H1 (cell line): ENCODE results near the gene SKP2. TPM values are rescaled to one million over a fixed set of nuclear protein-coding genes. Genes with fewer than 3 reads are reported as not detected.

Experiments used
- CTCF ChIA-PET: fragments of 300-600 bp; sonication (Branson Sonifier 250); formaldehyde crosslinking; loops from one replicate; lab custom pipeline; 2021; ENCODE audit not compliant: partially characterized antibody; lab: Charles Lee
- POLR2A ChIA-PET: fragments of 300-600 bp; sonication (Branson Sonifier 250); formaldehyde crosslinking; loops from one replicate; lab custom pipeline; 2021; ENCODE audit warnings: inconsistent platforms; ENCODE audit not compliant: partially characterized antibody; lab: Charles Lee
- DNase-seq, 2 experiments: peaks; one replicate each; pipeline versions ENCODE4 v3.0.0 to v3.0.0-alpha.2; 2010 to 2022; ENCODE audit warnings: low spot score in 2 of 2, low read depth in 1 of 2, mixed read lengths in 1 of 2
- FAIRE-seq: peaks from 2 replicates; lab custom pipeline; 2011; peaks lifted over from hg19 to GRCh38; lab: Jason Lieb, UNC
- H2AFZ ChIP-seq: 2 replicates; pipeline ENCODE4 v1.8.1; 2012; ENCODE audit warnings: low read length, inconsistent platforms
- H2AK5ac ChIP-seq: 2 replicates; pipeline ENCODE4 v1.6.1; 2013; ENCODE audit warnings: low read depth, low read length
- H2BK120ac ChIP-seq: replicated peaks from 2 replicates; pipeline ENCODE3; 2013; ENCODE audit warnings: low read depth, low read length, inconsistent platforms
- H2BK12ac ChIP-seq: 2 replicates; pipeline ENCODE4 v1.6.1; 2013; ENCODE audit warnings: low read depth, low read length
- H2BK15ac ChIP-seq: 2 replicates; pipeline ENCODE4 v1.6.1; 2013; ENCODE audit warnings: low read length
- H2BK20ac ChIP-seq: 2 replicates; pipeline ENCODE4 v1.6.1; 2013; ENCODE audit warnings: low read length
- H2BK5ac ChIP-seq: 2 replicates; pipeline ENCODE4 v1.6.1; 2013; ENCODE audit warnings: low read depth, low read length
- H3K14ac ChIP-seq: 2 replicates; pipeline ENCODE4 v1.6.1; 2013; ENCODE audit warnings: inconsistent platforms; ENCODE audit not compliant: insufficient read length
- H3K18ac ChIP-seq: 2 replicates; pipeline ENCODE4 v1.6.1; 2013; ENCODE audit warnings: low read length; ENCODE audit errors: extremely low read depth
- H3K23ac ChIP-seq: 2 replicates; pipeline ENCODE4 v1.6.1; 2013; ENCODE audit warnings: inconsistent platforms; ENCODE audit not compliant: insufficient read length
- H3K23me2 ChIP-seq: 2 replicates; pipeline ENCODE4 v1.6.1; 2013; ENCODE audit warnings: low read depth, low read length
- H3K27ac ChIP-seq: 2 replicates; pipeline ENCODE4 v1.6.1; 2011; ENCODE audit warnings: low read depth, low read length, inconsistent platforms
- H3K27me3 ChIP-seq, 4 experiments: replicated peaks in 1 of 4; 1 replicate in 1 of 4; 2 replicates in 3 of 4; pipeline versions ENCODE4 v1.6.1 to v1.8.1; 2011 to 2013; ENCODE audit warnings: low read length in 3 of 4, mild to moderate bottlenecking in 3 of 4, inconsistent platforms in 2 of 4, mixed read lengths in 2 of 4, moderate library complexity in 1 of 4; ENCODE audit not compliant: control insufficient read depth in 3 of 4, insufficient read depth in 3 of 4; ENCODE audit errors: extremely low read depth in 1 of 4
- H3K36me3 ChIP-seq, 4 experiments: 2 replicates each; pipeline versions ENCODE4 v1.6.1 to v1.8.1; 2011 to 2013; ENCODE audit warnings: mild to moderate bottlenecking in 4 of 4, low read length in 3 of 4, moderate library complexity in 2 of 4, control low read depth in 1 of 4, inconsistent platforms in 1 of 4; ENCODE audit not compliant: insufficient read depth in 4 of 4, control insufficient read depth in 2 of 4
- H3K4ac ChIP-seq: replicated peaks from 2 replicates; pipeline ENCODE3; 2013; ENCODE audit warnings: low read length, low read depth, mixed read lengths, inconsistent platforms; ENCODE audit not compliant: insufficient read length
- H3K4me1 ChIP-seq, 4 experiments: replicated peaks in 1 of 4; 1 replicate in 1 of 4; 2 replicates in 3 of 4; pipeline versions ENCODE4 v1.6.1 to v1.8.1; 2011 to 2013; ENCODE audit warnings: low read length in 3 of 4, inconsistent platforms in 2 of 4, mixed read lengths in 1 of 4; ENCODE audit not compliant: insufficient read depth in 4 of 4, control insufficient read depth in 3 of 4
- H3K4me2 ChIP-seq, 2 experiments: 2 replicates each; pipeline versions ENCODE4 v1.6.1 to v1.8.1; 2011 to 2013; ENCODE audit warnings: low read depth in 2 of 2, low read length in 2 of 2, control low read depth in 1 of 2, inconsistent platforms in 1 of 2, mild to moderate bottlenecking in 1 of 2; ENCODE audit not compliant: insufficient read depth in 1 of 2
- H3K4me3 ChIP-seq, 4 experiments: fragments of 200-600, 300-600 bp in 1 of 4; sonication (generic), shearing (Covaris generic), sonication (Bioruptor Twin) in 1 of 4; 2 replicates each; pipeline versions ENCODE4 v1.5.1 to v1.8.1; 2011 to 2016; ENCODE audit warnings: low read length in 4 of 4, low read depth in 3 of 4, control low read depth in 2 of 4, inconsistent platforms in 2 of 4, mild to moderate bottlenecking in 2 of 4, mixed read lengths in 1 of 4, moderate library complexity in 1 of 4; ENCODE audit not compliant: insufficient read depth in 2 of 4; ENCODE audit errors: extremely low read depth in 1 of 4
- H3K56ac ChIP-seq: replicated peaks from 2 replicates; pipeline ENCODE3; 2013; ENCODE audit warnings: low read depth, mild to moderate bottlenecking, mixed read lengths, low read length, inconsistent platforms; ENCODE audit not compliant: insufficient read length
- H3K79me1 ChIP-seq: 2 replicates; pipeline ENCODE4 v1.6.1; 2013; ENCODE audit warnings: low read depth, low read length, control low read depth
- H3K79me2 ChIP-seq, 2 experiments: 2 replicates each; pipeline versions ENCODE4 v1.6.1 to v1.8.1; 2012 to 2013; ENCODE audit warnings: low read length in 2 of 2, mild to moderate bottlenecking in 2 of 2, inconsistent platforms in 1 of 2; ENCODE audit not compliant: insufficient read depth in 2 of 2, control insufficient read depth in 1 of 2
- H3K9ac ChIP-seq, 4 experiments: replicated peaks in 1 of 4; 1 replicate in 1 of 4; 2 replicates in 3 of 4; pipeline versions ENCODE4 v1.6.1 to v1.8.1; 2011 to 2013; ENCODE audit warnings: low read depth in 3 of 4, low read length in 3 of 4, control low read depth in 2 of 4, mild to moderate bottlenecking in 2 of 4, moderate library complexity in 2 of 4, inconsistent platforms in 1 of 4; ENCODE audit errors: extremely low read depth in 1 of 4
- H3K9me3 ChIP-seq, 2 experiments: 2 replicates each; pipeline versions ENCODE4 v1.6.1 to v1.8.1; 2012 to 2013; ENCODE audit warnings: mild to moderate bottlenecking in 2 of 2, moderate library complexity in 2 of 2, control low read depth in 1 of 2, inconsistent platforms in 1 of 2, low read depth in 1 of 2, low read length in 1 of 2, mixed read lengths in 1 of 2; ENCODE audit not compliant: insufficient read depth in 2 of 2
- H4K20me1 ChIP-seq, 2 experiments: replicated peaks in 1 of 2; 2 replicates each; pipeline versions ENCODE3 to v1.8.1; 2011 to 2013; ENCODE audit warnings: inconsistent platforms in 2 of 2, low read length in 2 of 2, mild to moderate bottlenecking in 1 of 2; ENCODE audit not compliant: insufficient read depth in 2 of 2, control insufficient read depth in 1 of 2
- H4K5ac ChIP-seq: 2 replicates; pipeline ENCODE4 v1.6.1; 2013; ENCODE audit warnings: low read length, low read depth, mixed read lengths, inconsistent platforms; ENCODE audit not compliant: insufficient read length
- H4K8ac ChIP-seq: 2 replicates; pipeline ENCODE4 v1.8.0; 2013; ENCODE audit warnings: mild to moderate bottlenecking, moderate library complexity, low read length, inconsistent platforms; ENCODE audit not compliant: insufficient read depth; ENCODE audit errors: extremely low read depth
- H4K91ac ChIP-seq: replicated peaks from 2 replicates; pipeline ENCODE3; 2013; ENCODE audit warnings: low read length, mixed read lengths, inconsistent platforms; ENCODE audit not compliant: insufficient read length
- ATF3 ChIP-seq: IDR thresholded peaks from 2 replicates; pipeline ENCODE4 v1.6.1; 2011; ENCODE audit warnings: low read depth, mild to moderate bottlenecking, low read length; ENCODE audit not compliant: insufficient read depth
- CBX8 ChIP-seq: fragments of 300-800, 300-1000 bp; sonication (generic); IDR thresholded peaks from 2 replicates; pipeline ENCODE4 v1.7.1; 2016; ENCODE audit warnings: low read depth, low read length, borderline replicate concordance
- CTCF ChIP-seq, 3 experiments: IDR thresholded peaks; 1 replicate in 2 of 3; 2 replicates in 1 of 3; pipeline versions ENCODE4 v1.5.1 to v1.6.1; 2011; ENCODE audit warnings: low read length in 3 of 3, mild to moderate bottlenecking in 3 of 3, inconsistent platforms in 2 of 3, low read depth in 1 of 3, moderate library complexity in 1 of 3; ENCODE audit not compliant: insufficient read depth in 1 of 3; ENCODE audit errors: control extremely low read depth in 1 of 3
- RNF2 ChIP-seq: fragments of 200-900, 300-1000 bp; sonication (generic); IDR thresholded peaks from 2 replicates; pipeline ENCODE4 v1.7.1; 2016; ENCODE audit warnings: borderline replicate concordance, low read depth, mild to moderate bottlenecking, antibody characterized with exemption, low read length; ENCODE audit not compliant: poor library complexity, severe bottlenecking; ENCODE audit errors: missing control alignments
- SIN3A ChIP-seq, 2 experiments: IDR thresholded peaks in 1 of 2; conservative IDR thresholded peaks in 1 of 2; 2 replicates each; pipeline ENCODE4 v1.6.1; 2011 to 2012; ENCODE audit warnings: low read length in 2 of 2, improper control_type of control experiment in 1 of 2, low read depth in 1 of 2, mild to moderate bottlenecking in 1 of 2
- TAF7 ChIP-seq: optimal IDR thresholded peaks from 2 replicates; pipeline ENCODE3; 2011; ENCODE audit warnings: low read depth, mild to moderate bottlenecking, inconsistent platforms, low read length, moderate library complexity, borderline replicate concordance
- WGBS, 2 experiments: shearing (Covaris generic) in 1 of 2; methylation state at CpG; one replicate each; pipeline versions ENCODE4 v1.1.6 to v1.1.7; 2013 to 2015; ENCODE audit warnings: low lambda C conversion rate in 2 of 2, mixed read lengths in 2 of 2, inconsistent platforms in 1 of 2, low coverage in 1 of 2, missing lambda C conversion rate in 1 of 2; ENCODE audit not compliant: insufficient replicate concordance in 2 of 2, insufficient coverage in 1 of 2, insufficient read length in 1 of 2; ENCODE audit errors: extremely low coverage in 1 of 2, missing lambda C conversion rate in 1 of 2; 5-methylcytosine and 5-hydroxymethylcytosine counted together
- polyA plus RNA-seq, 7 experiments: library from polyadenylated mRNA; depleted of rRNA in 3 of 7; stranded (reverse) in 5 of 7; unstranded in 2 of 7; fragments of >200 nt in 5 of 7; fragments of 200-250 nt in 2 of 7; gene quantifications; 1 replicate in 5 of 7; 2 replicates in 1 of 7; 4 replicates in 1 of 7; pipeline versions ENCODE4 v1.2.1 to v1.2.3, GENCODE V29; 2011 to 2013; ENCODE audit warnings: missing spikeins in 2 of 7, mixed read lengths in 2 of 7
- total RNA-seq: library from RNA; stranded (reverse); fragmentation: NEBNext Ultra II Directional; extraction: Animal tissue kit (Norgen Biotek cat#: 25700); gene quantifications from 2 replicates; pipeline ENCODE4 v1.2.1, GENCODE V29; 2021

SKP2 gene
- total and polyA plus RNA-seq, 2 of the 8 experiments (the other 6 are each of a cell fraction or from before 2014, with no cell fraction given) = 49.9 to 104 TPM

GRCh38 chr5:36173426-36173825 is 21.5 kb downstream of the SKP2 start:
- H3K79me2 ChIP-seq = no peaks in the 10 kb centered on the region
- H3K4me3 ChIP-seq = no peak overlapping the region
- no peak overlapping the region for H2BK12ac ChIP-seq
- H3K36me3 ChIP-seq = peaks cover 10 to 78% (median 44%) of the 10 kb centered on the region in 4 experiments
- H2AK5ac ChIP-seq = no peak overlapping the region
- no peaks in the 10 kb centered on the region for H4K20me1 ChIP-seq
- ChIA-PET CTCF (interaction anchor here (1.3 kb wide), 1 partner anchor 30 kb away, joined by 3 read pairs; no protein-coding TSS in a partner anchor), POLR2A (no interaction called here)
- H3K18ac ChIP-seq = no peak overlapping the region
- H3K23ac ChIP-seq = no peak overlapping the region
- TF ChIP-seq CBX8 (no peak), ATF3 (no peak), SIN3A (conservative IDR thresholded peaks at IDR 0.05 in 1 of 2, IDR thresholded peaks at IDR 0.05 in 1 of 2; ENCODE audit: low read depth in 1 of 2, low read length in 2 of 2) (no peak), CTCF (IDR thresholded peaks at IDR 0.05; ENCODE audit: control extremely low read depth in 1 of 3, insufficient read depth in 1 of 3, low read depth in 1 of 3, low read length in 3 of 3) (no peak), RNF2 (no peak), TAF7 (no peak)
- 90% methylated on average over 2 of the region's 2 CpGs; no CpG with 5 or more reads in 1 of the 2 experiments for WGBS, 2 experiments
- no peak overlapping the region for H2AFZ ChIP-seq
- no peak overlapping the region for H3K9ac ChIP-seq
- no peaks in the 10 kb centered on the region for H3K4me1 ChIP-seq
- peaks cover 0 to 1% (median 0%) of the 10 kb centered on the region in 4 experiments; a peak in 1 of 7 replicates for H3K27me3 ChIP-seq
- H4K8ac ChIP-seq = no peak overlapping the region
- H3K56ac ChIP-seq = no peak overlapping the region
- H3K23me2 ChIP-seq = no peaks in the 10 kb centered on the region
- FAIRE-seq (no peak), DNase-seq (no peak)
- H2BK120ac ChIP-seq = no peak overlapping the region
- no peaks in the 10 kb centered on the region for H3K79me1 ChIP-seq
- no peak overlapping the region for H2BK5ac ChIP-seq
- no peak overlapping the region for H4K5ac ChIP-seq
- H3K14ac ChIP-seq = no peak overlapping the region
- H3K4me2 ChIP-seq = no peak overlapping the region
- H4K91ac ChIP-seq = no peak overlapping the region
- no peak overlapping the region for H2BK15ac ChIP-seq
- H3K9me3 ChIP-seq = no peaks in the 10 kb centered on the region
- H3K4ac ChIP-seq = no peak overlapping the region
- H3K27ac ChIP-seq = no peak overlapping the region
- H2BK20ac ChIP-seq = no peak overlapping the region
